GM19395 (cell line): ENCODE measurements around the gene TOM1L2.
A peak's percentile ranks its signal among the peaks of the same experiment; 100 is the strongest.

Source experiments
- ATAC-seq: cut with Tn5 transposase; IDR thresholded peaks from one replicate; pipeline ENCODE4 v1.9.1; 2021; ENCODE audit warnings: mild to moderate bottlenecking, moderate library complexity; ENCODE audit not compliant: unreplicated experiment

The TOM1L2 gene

GRCh38 chr17:17837966-17838962 lies 133.9 kb downstream of the TOM1L2 start:
- no peak for ATAC-seq

DNA sequence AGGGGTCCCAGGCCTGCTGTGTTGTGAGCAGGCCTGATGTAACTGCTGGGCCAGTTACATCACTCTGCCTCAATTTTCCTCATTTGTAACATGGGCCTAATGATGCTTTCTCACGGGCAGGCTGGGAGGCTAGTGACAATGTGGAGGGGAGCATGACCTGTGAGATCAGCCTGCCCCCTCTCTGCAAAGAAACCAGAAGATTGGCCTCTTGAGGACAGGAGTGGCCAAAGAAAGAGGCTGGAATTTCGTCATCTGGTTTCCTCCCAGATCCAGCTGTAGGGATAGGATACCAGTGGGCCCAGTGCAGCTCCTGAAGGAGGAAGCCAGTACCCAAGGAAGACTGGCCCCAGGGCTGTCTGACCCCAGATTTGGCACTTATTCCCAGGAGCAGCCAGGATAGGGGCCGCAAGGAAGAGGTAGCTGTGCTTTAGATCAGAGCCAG lies 134.8 kb downstream of the TOM1L2 start:
- no peak for ATAC-seq

GRCh38 chr17:17836818-17837379 lies 135.3 kb downstream of the TOM1L2 start, which contains the start of gene SREBF1:
Gene SREBF1 (minus strand): TSS chr17:17836986. CDS start chr17:17836817, 169 bp downstream.
- ATAC-seq: peak; percentile 35

DNA sequence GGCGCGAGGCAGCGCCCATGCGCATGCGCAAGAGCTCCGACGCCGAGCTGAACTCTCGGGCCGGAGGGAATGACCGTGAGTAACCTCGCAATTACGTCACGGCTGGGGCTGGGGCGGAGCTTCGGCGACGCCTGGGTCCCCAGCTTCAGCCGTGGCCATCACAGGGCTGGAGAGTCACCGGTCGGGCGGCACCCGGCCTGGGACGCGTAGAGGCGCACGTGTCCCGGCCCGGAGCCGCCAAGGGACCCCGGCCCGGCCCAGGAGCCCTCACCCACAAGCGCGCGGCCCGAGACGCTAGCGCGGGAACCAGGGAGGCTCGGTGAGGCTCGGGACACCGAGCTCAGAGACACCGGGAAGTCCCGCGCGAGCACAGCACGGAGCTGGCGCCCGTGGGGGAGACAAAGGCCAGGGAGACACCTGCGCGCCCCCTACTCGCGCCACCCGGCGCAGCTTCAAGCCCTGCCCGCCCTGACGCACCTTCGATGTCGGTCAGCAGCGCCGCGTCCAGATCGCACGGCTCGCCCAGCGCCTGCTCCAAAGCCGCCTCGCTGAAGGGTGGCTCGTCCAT lies 135.9 kb downstream of the TOM1L2 start:
- ATAC-seq: peak; percentile 62

GRCh38 chr17:17835415-17836249 lies 136.6 kb downstream of the TOM1L2 start:
- no peak for ATAC-seq

- no peak for ATAC-seq
These were observed 137.2 kb downstream of the TOM1L2 start for GRCh38 chr17:17834974-17835373.

DNA sequence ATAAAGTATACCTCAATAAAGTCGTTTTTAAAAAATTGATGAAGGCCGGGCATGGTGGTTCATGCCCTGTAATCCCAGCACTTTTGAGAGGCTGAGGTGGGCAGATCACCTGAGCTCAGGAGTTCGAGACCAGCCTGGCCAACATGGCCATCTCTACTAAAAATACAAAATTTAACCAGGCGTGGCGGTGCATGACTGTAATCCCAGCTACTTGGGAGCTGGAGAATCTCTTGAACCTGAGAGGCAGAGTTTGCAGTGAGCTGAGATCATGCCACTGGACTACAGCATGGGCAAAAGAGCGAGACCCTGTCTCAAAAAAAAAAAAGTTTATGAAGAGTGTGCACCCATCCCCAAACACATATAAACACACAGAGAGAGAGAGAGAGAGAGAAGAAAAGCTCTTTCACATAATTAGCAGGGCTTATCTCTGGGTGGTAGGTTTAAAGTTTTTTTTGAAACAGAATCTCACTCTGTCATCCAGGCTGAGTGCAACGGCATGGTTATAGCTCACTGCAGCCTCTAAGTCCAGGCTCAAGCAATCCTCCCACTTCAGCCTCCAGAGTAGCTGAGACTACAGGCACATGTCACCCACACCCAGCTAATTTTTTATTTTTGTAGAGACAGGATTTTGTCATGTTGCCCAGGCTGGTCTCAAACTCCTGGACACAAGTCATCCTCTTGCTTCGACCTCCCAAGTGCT lies 138.4 kb downstream of the TOM1L2 start:
- no peak for ATAC-seq

DNA sequence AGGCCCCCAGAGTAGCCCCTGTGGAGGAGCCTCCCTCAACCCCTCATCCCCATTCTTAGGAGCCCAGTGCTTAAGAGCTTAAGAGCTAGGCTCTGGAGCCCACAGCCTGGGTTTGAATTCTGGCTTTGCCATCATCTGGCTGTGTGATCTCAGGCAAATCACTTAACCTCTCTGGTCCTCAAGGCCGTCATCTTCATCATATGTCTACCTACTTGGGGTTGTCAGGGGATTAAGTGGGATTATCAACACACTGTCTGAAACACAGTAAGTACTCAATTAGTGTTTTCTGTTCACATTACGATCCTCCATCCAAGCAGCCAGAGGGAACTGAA lies 140.2 kb downstream of the TOM1L2 start:
- ATAC-seq: no peak

DNA sequence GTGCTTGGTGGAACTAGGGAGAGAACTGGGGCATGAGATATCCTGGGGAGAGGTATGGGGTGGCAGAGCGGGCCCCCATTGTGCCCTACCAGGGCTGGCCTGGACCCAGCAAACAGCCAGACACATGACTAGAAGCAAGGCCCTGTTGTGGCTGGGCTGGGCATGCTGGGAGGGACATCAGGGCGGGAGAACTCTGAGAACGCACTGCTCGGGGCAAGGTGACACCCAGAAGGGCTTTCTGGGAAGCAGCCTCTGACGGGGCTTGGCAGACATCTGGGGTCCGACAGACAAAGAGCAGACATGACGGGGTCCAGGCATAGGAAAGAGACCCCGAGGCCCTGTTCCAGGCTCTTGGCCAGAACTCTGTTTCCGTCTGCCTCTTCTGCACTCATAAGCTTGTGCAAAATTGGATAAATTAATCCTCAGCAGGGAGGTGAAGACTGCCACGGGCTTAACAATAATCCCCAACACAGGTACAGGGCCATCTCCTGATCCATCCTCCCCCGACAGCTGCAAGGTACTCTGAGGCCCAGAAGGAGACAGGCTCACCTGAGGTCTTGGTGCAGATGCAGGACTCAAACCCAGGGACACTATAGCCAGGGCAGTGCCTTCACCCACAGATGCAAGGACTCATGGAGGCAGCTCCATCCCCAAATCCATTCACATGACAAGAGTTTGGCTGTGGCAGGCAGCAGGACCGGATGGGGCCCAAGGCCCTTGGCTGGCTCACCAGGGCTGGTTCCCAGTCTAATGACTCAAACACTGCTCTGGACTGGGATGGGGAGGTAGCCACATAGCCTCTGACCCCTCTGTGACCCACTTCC lies 140.8 kb downstream of the TOM1L2 start:
- ATAC-seq: no peak

DNA sequence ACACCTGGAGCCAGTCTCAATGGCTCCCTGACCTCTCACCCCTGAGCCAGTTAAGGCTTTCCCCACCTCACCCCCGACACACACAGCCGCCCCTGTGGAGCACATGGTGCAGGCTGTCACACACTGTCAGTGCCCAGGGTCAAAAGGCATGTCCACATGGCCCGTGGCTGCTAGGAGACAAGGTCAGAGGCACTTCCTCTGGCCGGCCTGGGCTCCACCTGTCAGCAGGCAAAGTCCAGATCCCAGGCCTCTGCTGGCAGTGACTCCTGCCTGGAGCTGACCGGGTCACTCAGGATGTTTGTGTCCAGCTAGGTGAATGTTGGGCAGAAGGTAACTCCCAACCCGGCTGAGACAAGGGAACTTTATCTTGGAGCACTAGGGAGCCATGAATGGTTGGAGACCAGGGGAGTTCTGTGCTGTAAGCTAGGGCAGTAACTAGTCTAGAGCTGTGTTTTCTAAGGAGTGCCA lies 141.4 kb downstream of the TOM1L2 start:
- no peak for ATAC-seq

GRCh38 chr17:17830269-17830567 lies 142.0 kb downstream of the TOM1L2 start:
- ATAC-seq: no peak

DNA sequence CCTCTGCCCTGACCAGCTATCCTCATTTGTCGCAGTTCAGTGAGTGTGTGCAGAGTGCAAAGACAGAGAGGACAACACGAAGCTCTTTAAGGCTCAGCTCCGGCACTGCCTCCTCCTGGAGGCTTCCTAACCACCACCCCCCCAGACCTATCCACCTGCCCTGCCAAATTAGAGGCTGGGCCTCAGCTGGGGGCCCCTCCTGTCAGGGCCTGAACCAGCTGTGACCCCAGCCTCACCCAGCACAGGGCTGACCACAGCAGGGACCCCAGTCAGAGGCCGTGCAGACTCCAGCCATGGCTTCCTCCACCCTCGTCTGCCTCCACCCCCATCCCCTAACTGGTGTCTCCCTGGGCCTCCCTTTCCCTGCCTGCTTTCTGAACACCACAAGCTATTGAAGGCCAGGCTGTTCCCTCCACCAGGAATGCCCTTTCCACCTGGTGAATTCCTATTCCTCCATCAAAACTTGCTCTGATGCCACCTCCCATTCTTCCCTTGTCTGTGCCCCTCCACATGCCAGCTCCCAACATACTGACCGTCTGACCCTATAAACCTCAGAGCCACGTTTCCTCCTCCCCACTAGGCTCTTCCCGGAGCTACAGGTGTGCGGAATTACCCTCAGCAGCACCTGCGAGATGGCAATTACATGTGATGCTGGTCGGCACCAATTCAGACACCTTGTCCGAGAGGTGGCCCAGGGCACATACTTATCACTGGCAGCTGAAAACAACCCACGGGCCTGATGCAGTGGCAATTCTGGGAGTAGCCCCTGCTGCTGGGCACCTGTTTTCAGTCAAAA lies 144.2 kb downstream of the TOM1L2 start:
- no peak for ATAC-seq

GRCh38 chr17:17826942-17827785 lies 145.0 kb downstream of the TOM1L2 start:
- no peak for ATAC-seq

DNA sequence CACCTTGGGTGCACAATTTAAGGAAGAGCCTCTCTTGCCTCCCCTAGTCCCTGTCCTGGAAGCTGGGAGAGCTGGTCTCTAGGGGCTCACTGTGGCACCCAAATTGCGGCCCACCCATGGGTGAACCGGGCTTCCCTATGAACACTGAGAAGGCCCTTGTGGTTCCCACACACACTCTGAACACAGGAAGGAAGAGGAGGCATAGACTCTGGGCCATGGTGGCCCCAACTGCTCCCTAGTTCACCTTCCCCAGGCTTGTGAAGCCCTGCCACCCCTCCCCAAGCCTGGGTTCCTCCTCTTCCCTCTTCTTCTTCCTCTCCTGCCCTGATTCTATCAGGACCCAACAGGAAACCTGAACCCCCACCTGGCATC lies 145.9 kb downstream of the TOM1L2 start:
- ATAC-seq: no peak

DNA sequence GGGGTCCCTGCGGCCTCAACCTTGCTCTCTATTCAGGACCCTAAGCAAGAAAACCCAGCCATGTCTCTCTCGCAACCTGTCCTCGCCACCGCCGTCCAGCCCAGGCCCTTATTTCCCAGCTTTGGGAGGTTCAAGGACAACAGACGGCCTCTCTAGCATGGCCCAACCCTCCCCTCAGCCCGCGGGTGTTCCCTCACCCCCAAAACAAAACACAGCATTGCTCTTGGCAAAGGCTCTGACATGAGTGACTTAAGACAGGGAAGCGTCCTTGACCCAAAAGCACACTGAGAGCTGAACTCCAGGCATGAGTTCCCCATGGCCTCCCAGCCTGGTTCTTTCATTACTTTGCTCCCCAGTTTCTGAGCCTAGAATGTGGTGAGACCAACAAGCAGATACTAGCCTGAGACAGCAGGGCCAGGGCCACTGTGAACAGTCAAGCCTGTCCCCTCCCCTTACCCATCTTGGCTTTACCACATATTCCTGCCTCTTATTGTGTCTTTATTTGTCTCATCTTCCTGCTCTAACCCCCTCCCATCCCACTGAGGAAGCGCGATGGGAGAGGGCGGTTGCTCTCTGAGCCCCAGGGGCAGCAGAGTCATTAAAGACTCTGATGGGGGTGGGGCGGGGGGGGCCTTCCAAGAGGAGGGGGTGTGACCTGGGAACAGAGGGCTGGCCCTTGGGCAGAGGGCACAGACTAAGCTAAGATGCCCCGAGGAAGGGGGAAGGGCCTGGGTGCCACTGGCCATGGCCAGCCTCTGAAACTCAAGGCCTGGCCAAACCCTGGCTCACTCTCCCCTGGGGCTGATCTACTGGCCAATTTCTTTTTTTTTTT lies 147.2 kb downstream of the TOM1L2 start:
- ATAC-seq: no peak

DNA sequence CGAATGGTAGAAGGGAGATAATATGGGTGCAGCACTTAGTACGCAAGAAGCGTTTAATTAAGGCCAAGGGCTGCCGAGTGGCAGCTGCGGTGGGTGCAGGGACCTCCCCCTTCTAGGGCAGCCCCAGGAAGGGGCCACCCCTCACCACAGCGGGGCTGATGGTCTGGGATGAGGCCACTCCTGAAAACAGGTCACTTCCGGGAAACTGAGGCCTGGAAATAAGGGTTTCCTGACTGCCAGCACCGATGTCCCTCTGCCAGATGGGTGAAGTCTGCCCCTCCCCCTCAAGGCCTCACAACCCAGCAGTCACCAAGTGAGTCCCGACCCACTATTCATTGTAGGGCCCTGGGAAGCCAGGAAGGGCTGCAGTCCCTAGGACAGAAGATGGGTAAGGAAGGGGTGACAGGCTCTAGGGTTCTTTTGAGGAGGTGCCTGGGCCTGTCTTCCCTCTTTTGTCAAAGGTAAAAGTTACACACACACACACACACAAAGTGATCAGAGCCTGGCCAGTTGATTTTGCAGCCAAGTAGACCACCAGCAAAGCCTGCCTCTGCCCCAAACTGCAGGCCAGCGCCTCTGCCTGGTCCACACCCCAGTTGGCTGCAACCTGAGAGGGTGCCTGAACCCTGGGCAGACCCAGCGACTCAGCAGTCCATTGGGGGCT lies 147.9 kb downstream of the TOM1L2 start:
- ATAC-seq: peak; percentile 17
